Stomach (tissue), 4 donors: ENCODE data around the gene WDPCP.

Experiments
- EP300 ChIP-seq: sonication (generic); formaldehyde crosslinking; IDR thresholded peaks from one replicate; pipeline ENCODE4 v1.6.1; 2017; ENCODE audit warnings: antibody characterized with exemption
- POLR2A ChIP-seq, 4 donors: fragments of 450-650 bp; IDR thresholded peaks; one replicate each; pipeline ENCODE4 v1.6.1; 2016; ENCODE audit warnings: antibody characterized with exemption in 4 of 4, control low read depth in 2 of 4, mild to moderate bottlenecking in 1 of 4, moderate library complexity in 1 of 4
- TF ChIP-seq, protein P1 (sequence below), 7 experiments: fragments of 450-650 bp in 4 of 7; fragments of 200-600 bp in 3 of 7; sonication (generic) in 3 of 7; IDR thresholded peaks; one replicate each; pipeline ENCODE4 v1.5.1; 2016 to 2019; ENCODE audit warnings: antibody characterized with exemption in 7 of 7, control low read depth in 2 of 7, mild to moderate bottlenecking in 1 of 7

DNA sequence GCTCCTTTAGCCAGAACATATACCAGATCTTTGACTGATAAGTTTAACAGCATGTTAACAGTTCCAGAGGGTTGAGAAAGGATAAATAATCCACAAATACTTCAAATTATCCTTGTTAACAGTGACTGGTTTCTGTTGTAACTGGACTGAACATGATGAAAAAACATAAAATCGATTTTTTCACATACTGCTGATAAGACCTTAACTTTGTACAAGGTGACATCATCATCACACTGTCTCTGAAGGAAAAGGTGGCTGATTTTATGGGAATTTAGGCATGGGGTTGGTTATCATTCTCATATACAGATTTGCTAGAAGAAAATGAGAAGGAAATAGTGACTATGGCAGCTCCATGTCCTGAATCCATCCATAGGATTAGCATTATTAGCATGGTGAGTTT, 501.6 kb downstream of the WDPCP start:
- TF ChIP-seq EP300, result no peak
- no peak for TF ChIP-seq POLR2A (IDR thresholded peaks at IDR 0.05)
- TF ChIP-seq, protein P1, sequence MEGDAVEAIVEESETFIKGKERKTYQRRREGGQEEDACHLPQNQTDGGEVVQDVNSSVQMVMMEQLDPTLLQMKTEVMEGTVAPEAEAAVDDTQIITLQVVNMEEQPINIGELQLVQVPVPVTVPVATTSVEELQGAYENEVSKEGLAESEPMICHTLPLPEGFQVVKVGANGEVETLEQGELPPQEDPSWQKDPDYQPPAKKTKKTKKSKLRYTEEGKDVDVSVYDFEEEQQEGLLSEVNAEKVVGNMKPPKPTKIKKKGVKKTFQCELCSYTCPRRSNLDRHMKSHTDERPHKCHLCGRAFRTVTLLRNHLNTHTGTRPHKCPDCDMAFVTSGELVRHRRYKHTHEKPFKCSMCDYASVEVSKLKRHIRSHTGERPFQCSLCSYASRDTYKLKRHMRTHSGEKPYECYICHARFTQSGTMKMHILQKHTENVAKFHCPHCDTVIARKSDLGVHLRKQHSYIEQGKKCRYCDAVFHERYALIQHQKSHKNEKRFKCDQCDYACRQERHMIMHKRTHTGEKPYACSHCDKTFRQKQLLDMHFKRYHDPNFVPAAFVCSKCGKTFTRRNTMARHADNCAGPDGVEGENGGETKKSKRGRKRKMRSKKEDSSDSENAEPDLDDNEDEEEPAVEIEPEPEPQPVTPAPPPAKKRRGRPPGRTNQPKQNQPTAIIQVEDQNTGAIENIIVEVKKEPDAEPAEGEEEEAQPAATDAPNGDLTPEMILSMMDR (IDR thresholded peaks at IDR 0.05), result no peak
